ENCODE data around the gene SECISBP2.

Gene SECISBP2

DNA sequence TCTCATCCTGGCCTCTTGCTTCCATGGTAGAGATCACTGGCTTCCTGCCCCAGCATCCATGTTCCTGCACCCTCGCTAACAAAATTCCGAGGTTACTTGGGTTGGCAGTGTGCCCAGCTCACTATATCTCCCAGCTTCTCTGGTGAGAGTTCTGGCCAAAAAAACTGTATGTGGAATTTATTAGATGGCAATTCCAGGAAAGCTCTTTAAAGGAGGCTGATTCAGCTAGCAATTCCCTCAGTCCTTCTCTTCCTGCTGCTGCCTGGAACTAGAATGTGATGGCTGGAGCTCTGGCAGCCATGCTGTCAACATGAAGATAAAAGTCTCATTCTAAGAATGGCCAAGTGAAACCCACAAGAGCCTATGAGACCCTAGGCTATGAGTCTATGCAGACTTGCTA is 88.8 kb downstream of the SECISBP2 start:
- no peak overlapping the region for H3K4me3 ChIP-seq (ENCODE audit: control insufficient read depth, low read depth, low read length)
- no peak for DNase-seq (ENCODE audit: low read depth)
- TF ChIP-seq, protein P1, sequence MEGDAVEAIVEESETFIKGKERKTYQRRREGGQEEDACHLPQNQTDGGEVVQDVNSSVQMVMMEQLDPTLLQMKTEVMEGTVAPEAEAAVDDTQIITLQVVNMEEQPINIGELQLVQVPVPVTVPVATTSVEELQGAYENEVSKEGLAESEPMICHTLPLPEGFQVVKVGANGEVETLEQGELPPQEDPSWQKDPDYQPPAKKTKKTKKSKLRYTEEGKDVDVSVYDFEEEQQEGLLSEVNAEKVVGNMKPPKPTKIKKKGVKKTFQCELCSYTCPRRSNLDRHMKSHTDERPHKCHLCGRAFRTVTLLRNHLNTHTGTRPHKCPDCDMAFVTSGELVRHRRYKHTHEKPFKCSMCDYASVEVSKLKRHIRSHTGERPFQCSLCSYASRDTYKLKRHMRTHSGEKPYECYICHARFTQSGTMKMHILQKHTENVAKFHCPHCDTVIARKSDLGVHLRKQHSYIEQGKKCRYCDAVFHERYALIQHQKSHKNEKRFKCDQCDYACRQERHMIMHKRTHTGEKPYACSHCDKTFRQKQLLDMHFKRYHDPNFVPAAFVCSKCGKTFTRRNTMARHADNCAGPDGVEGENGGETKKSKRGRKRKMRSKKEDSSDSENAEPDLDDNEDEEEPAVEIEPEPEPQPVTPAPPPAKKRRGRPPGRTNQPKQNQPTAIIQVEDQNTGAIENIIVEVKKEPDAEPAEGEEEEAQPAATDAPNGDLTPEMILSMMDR (IDR thresholded peaks at IDR 0.05; ENCODE audit: control insufficient read depth, insufficient read depth, low read depth, low read length, missing control alignments): no peak

DNA sequence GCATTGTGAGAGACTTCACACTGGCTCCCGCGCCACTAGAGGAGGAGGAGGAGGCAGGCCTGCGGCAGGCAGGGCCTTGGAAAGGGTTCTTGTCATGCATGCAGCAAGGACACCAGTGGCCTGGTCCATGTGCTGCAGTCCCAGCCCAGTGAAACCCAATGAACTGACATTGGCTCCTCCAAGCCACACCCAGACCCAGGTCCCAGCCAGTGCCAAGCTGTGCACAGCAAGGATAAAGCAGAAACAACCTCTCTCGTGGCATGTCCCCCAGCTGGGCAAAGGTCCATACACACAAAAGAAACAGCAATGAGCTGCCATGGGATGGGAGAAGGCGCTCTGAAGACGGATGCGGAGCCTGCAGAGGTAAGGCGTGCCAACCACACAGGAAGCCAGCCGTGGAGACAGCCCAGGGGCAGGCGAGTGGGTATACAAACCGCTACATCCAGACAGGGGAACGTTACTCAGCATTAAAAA is 90.4 kb downstream of the SECISBP2 start:
- no peak overlapping the region for H3K4me3 ChIP-seq (ENCODE audit: control insufficient read depth, low read depth, low read length)
- no peak for DNase-seq (ENCODE audit: low read depth)
- TF ChIP-seq, protein P1 (IDR thresholded peaks at IDR 0.05; ENCODE audit: control insufficient read depth, insufficient read depth, low read depth, low read length, missing control alignments): no peak

Data from AG09309 (cell line).